ENCODE results near the gene TXLNG. TPM values are rescaled to one million over a fixed set of nuclear protein-coding genes. Genes with fewer than 3 reads are reported as not detected.

Gene TXLNG
- total and polyA plus RNA-seq, 2 donors (not counting 3 experiments of a cell fraction or from before 2014, with no cell fraction given) = 6.8 to 7.6 TPM

DNA sequence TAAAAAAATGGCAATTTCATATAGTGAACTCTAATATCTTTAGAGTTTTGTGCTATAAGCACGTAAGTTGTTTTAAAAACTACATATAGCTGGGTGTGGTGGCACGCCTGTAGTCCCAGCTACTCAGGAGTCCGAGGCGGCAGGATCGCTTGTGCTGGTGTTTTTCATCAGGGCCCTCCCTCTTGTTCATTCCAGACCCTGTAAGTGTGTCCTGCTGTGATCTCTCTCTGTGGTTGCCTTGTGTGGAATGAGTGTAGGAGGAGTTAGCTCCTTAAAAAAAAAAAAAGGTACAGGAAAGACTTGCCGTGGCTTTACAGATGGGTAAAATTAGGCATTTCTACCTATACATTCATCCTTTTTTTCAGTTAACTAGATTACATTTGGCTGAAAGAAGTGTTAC, 48.5 kb downstream of the TXLNG start:
- Histone ChIP-seq H3K4me2 (ENCODE audit: insufficient read depth, low read length) (no peak overlapping the region), H4K20me1 (replicated peaks; ENCODE audit: control insufficient read depth, extremely low read depth, insufficient read depth, low read length) (no peaks in the 10 kb centered on the region), H3K27me3 (ENCODE audit: control insufficient read depth in 2 of 2, insufficient read depth in 2 of 2, low read length in 2 of 2) (no peaks in the 10 kb centered on the region), H3K9ac (replicated peaks; ENCODE audit: extremely low read depth, insufficient read depth, low read length) (no peak overlapping the region), H3K79me2 (ENCODE audit: control insufficient read depth, insufficient read depth, low read length) (no peaks in the 10 kb centered on the region), H2AFZ (ENCODE audit: low read depth, low read length) (no peak overlapping the region), H3K27ac (ENCODE audit: insufficient read depth, low read depth, low read length) (no peak overlapping the region), H3K4me3 (replicated peaks in 1 of 3; ENCODE audit: insufficient read depth in 1 of 3, low read depth in 1 of 3, low read length in 3 of 3) (no peak overlapping the region), H3K4me1 (ENCODE audit: control insufficient read depth, extremely low read depth, insufficient read depth, low read length) (peaks cover 18% of the 10 kb centered on the region), H3K9me1 (replicated peaks; ENCODE audit: control insufficient read depth, extremely low read depth, insufficient read depth, low read length) (no peaks in the 10 kb centered on the region), H3K36me3 (ENCODE audit: control insufficient read depth in 2 of 2, extremely low read depth in 1 of 2, insufficient read depth in 2 of 2, low read length in 2 of 2) (peaks cover 0 to 2% of the 10 kb centered on the region in 2 experiments), H3K9me3 (replicated peaks; ENCODE audit: control insufficient read depth, insufficient read depth, low read length) (no peaks in the 10 kb centered on the region)
- CTCF ChIA-PET = interaction anchor here (1.4 to 1.8 kb wide), 2 partner anchors 8 to 212 kb away, joined by 7 to 9 read pairs; no protein-coding TSS in a partner anchor
- FAIRE-seq = no peak
- no peak for DNase-seq (ENCODE audit: low read depth, low spot score)
- POLR2A ChIA-PET = no interaction called here
- BruUV-seq (replicated peaks) = no TSS peak
- intact Hi-C loops (cut with micrococcal nuclease) = no loop called here
- dilution Hi-C loops (cut with MboI; ENCODE audit: extremely low pct_ligation_motif_present, low sequenced_read_pairs) = no loop called here
- TF ChIP-seq, protein P1, sequence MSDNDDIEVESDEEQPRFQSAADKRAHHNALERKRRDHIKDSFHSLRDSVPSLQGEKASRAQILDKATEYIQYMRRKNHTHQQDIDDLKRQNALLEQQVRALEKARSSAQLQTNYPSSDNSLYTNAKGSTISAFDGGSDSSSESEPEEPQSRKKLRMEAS (IDR thresholded peaks at IDR 0.05; ENCODE audit: insufficient read depth, insufficient read length) = no peak
- TF ChIP-seq GATA2 (IDR thresholded peaks at IDR 0.05; ENCODE audit: insufficient read depth, insufficient read length, low read depth, low read length) (no peak), EZH2 (IDR thresholded peaks at IDR 0.05; ENCODE audit: borderline replicate concordance, low read depth, low read length, severe bottlenecking) (no peak), JUN (IDR thresholded peaks at IDR 0.05; ENCODE audit: borderline replicate concordance, insufficient read depth, insufficient read length, low read depth) (no peak), POLR2AphosphoS5 (IDR thresholded peaks at IDR 0.05; ENCODE audit: insufficient read depth, low read depth, low read length) (no peak), MYC (IDR thresholded peaks at IDR 0.05; ENCODE audit: low read depth, low read length) (no peak), FOS (IDR thresholded peaks at IDR 0.05; ENCODE audit: borderline replicate concordance, insufficient read depth, low read length) (no peak), POLR2A (IDR thresholded peaks at IDR 0.05; ENCODE audit: low read depth, low read length) (no peak), CTCF (IDR thresholded peaks at IDR 0.05; ENCODE audit: extremely low read depth in 1 of 2, insufficient read depth in 1 of 2, low read depth in 1 of 2, low read length in 2 of 2) (no peak)

Measured in endothelial cell of umbilical vein (primary cell).